ENCODE data around the gene CT47B1.
"Not testable (repeated sequence)": the region's sequence is repeated elsewhere in the genome, so short reads cannot be mapped to it uniquely, and the experiment has no call there.

Gene CT47B1

DNA sequence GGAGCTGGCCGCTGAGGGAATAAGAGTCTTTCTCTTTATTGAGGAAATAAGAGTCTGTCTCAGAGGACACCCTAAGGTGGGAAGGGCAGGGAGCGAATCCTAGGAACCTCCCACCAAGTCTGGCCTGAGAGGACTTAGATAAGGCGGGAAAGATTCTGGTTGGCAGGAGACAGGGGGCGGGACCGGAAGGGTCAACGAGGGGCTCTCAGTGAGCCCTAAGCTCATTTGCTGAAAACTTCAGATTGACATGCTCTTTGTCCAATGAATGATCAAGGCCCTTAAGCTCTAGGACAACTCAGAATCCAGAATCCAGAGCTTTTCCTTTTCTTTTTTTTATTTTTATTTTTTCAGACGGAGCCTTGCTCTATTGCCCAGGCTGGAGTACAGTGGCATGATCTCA lies at the start of gene CT47B1:
CT47B1 (minus strand) TSS at position 101 of the 400 bp plus-strand sequence. CDS start 196 bp downstream, outside the sequence.
- H3K27me3 ChIP-seq (replicated peaks); H3K4me3 ChIP-seq (ENCODE audit: low read depth, low read length); DNase-seq; in situ Hi-C loops (cut with HindIII; ENCODE audit: low pct_ligation_motif_present, low sequenced_read_pairs); H3K36me3 ChIP-seq (replicated peaks); H3K27ac ChIP-seq: not testable (repeated sequence)

DNA sequence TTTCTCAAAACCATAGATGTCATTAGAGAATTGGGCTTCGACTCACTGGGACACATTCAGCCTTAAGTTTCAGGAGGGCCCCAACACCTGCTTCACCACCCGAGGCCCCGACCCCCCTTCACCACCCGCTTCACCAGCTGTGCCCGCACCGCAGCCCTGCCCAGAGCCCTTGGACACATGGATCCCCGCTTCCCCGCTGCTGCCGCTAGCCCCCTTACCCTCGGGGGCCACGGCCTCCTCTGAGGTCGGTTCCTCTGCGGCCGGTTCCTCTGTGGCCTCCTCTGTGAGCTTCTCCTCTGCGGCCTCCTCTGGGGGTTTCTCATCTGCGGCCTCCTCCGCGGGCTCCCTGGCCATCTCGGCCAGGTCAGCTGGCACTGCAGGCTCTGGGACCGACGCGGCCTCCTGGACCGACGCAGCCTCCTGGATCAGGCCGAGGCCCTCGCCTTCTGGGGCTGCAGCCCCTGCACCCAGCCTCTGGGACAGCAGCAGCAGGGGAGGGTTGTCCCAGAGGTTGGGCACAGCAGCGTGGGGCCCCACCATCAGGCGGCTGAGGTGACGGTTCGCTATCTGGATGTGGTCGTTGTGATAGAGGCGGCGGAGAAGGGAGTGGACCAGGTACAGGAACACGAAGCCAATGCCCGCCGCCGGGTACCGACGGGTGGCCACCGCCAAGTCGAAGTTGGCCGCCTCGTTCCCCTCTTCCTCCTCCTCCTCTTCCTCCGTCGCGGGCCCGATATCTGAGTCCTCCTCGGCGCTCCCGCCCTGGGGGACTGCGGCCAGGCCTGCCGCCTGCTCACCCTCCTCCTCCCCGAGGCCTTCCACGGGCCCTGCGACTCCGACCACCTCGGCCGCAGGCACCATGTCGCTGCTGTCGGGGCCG lies 748 bp downstream of the CT47B1 start:
- in situ Hi-C loops (cut with HindIII; ENCODE audit: low pct_ligation_motif_present, low sequenced_read_pairs), result no loop called here
- H3K27me3 ChIP-seq (replicated peaks), result no peaks in the 10 kb centered on the region
- no peaks in the 10 kb centered on the region for H3K36me3 ChIP-seq (replicated peaks)
- DNase-seq, result no peak
- TF ChIP-seq, protein P1, sequence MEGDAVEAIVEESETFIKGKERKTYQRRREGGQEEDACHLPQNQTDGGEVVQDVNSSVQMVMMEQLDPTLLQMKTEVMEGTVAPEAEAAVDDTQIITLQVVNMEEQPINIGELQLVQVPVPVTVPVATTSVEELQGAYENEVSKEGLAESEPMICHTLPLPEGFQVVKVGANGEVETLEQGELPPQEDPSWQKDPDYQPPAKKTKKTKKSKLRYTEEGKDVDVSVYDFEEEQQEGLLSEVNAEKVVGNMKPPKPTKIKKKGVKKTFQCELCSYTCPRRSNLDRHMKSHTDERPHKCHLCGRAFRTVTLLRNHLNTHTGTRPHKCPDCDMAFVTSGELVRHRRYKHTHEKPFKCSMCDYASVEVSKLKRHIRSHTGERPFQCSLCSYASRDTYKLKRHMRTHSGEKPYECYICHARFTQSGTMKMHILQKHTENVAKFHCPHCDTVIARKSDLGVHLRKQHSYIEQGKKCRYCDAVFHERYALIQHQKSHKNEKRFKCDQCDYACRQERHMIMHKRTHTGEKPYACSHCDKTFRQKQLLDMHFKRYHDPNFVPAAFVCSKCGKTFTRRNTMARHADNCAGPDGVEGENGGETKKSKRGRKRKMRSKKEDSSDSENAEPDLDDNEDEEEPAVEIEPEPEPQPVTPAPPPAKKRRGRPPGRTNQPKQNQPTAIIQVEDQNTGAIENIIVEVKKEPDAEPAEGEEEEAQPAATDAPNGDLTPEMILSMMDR (IDR thresholded peaks at IDR 0.05; ENCODE audit: low read depth, low read length, missing control alignments), result no peak
- H3K4me3 ChIP-seq (ENCODE audit: low read depth, low read length), result no peak overlapping the region
- no peak overlapping the region for H3K27ac ChIP-seq

DNA sequence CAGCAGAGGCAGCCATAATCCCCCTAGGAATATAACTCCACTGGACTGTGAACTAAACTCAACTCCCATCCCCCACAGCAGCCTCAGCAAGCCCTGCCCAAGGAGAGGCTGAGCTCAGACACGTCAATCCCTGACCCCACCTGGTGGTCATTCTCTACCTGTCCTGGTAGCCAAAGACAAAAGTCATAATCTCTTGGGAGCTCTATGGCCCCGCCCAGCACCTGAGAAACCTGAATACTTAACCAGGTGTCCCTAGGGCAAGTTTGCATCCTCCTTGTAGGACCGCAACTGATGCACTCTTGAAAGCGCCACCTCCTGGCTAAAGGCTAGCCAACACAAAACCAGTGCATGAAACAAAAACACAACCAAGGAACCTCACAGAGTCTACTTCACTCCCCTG lies 18.4 kb downstream of the CT47B1 start:
- DNase-seq, result no peak
- in situ Hi-C loops (cut with HindIII; ENCODE audit: low pct_ligation_motif_present, low sequenced_read_pairs), result no loop called here
- Histone ChIP-seq H3K27me3 (replicated peaks) (no peaks in the 10 kb centered on the region), H3K27ac (no peak overlapping the region), H3K36me3 (replicated peaks) (no peaks in the 10 kb centered on the region), H3K4me3 (ENCODE audit: low read depth, low read length) (no peak overlapping the region)
- TF ChIP-seq, protein P1 (IDR thresholded peaks at IDR 0.05; ENCODE audit: low read depth, low read length, missing control alignments), result peak; percentile 34

DNA sequence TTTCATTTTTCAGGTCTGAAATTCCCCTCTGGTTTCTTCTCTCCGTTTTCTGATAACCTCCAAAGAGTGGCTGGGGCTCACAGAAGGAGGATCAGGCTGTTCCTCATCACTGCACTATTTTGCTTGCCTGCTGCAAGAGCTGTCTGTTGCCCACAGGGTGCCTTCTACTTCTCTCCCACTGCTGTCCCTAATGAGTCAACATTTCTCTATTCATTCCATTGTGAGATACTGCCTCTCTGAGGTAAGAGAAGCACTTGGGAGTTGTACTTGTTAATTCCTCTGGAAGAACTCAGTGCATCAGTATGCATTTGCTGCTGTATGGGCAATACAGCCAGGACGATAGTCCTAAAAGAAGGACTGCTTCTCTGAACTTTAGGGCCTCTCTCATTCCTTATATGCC lies 34.8 kb downstream of the CT47B1 start:
- in situ Hi-C loops (cut with HindIII; ENCODE audit: low pct_ligation_motif_present, low sequenced_read_pairs), result no loop called here
- no peak overlapping the region for H3K4me3 ChIP-seq (ENCODE audit: low read depth, low read length)
- TF ChIP-seq, protein P1 (IDR thresholded peaks at IDR 0.05; ENCODE audit: low read depth, low read length, missing control alignments), result no peak
- no peaks in the 10 kb centered on the region for H3K36me3 ChIP-seq (replicated peaks)
- peak; percentile 65 for DNase-seq
- no peaks in the 10 kb centered on the region for H3K27me3 ChIP-seq (replicated peaks)
- no peak overlapping the region for H3K27ac ChIP-seq

DNA sequence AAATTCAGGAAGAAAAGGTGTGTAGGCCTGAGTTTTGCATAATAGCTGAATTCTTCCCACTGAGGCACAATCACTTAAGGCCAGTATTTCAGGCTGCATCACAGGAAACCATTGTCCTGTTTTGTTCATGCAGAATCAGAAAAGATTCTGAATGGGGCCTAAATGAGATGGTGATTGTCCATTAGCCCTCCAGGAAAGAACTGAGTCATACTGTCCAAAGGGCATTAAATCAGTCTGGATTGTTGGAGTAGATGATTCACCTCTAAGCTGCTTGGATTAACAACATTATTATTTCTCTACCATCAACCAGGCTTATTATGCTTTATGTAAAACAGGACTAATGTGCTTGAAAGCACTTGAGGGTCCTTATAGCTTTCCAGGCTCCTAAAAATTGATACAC lies 36.2 kb downstream of the CT47B1 start:
- Histone ChIP-seq H3K27ac (no peak overlapping the region), H3K36me3 (replicated peaks) (no peaks in the 10 kb centered on the region), H3K4me3 (ENCODE audit: low read depth, low read length) (no peak overlapping the region), H3K27me3 (replicated peaks) (no peaks in the 10 kb centered on the region)
- peak; percentile 9 for DNase-seq
- in situ Hi-C loops (cut with HindIII; ENCODE audit: low pct_ligation_motif_present, low sequenced_read_pairs), result no loop called here
- TF ChIP-seq, protein P1 (IDR thresholded peaks at IDR 0.05; ENCODE audit: low read depth, low read length, missing control alignments), result no peak

DNA sequence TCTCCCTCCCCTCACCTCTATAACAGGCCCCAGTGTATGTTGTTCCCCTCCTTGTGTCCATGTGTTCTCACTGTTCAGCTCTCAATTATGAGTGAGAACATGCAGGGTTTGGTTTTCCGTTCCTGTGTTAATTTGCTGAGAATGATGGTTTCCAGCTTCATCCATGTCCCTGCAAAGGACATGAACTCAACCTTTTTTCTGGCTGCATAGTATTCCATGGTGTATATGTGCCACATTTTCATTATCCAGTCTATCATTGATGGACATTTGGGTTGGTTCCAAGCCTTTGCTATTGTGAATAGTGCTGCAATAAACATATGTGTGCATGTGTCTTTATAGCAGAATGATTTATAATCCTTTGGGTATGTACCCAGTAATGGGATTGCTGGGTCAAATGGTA lies 48.5 kb downstream of the CT47B1 start:
- H3K4me3 ChIP-seq (ENCODE audit: low read depth, low read length); DNase-seq; in situ Hi-C loops (cut with HindIII; ENCODE audit: low pct_ligation_motif_present, low sequenced_read_pairs); H3K27me3 ChIP-seq (replicated peaks); H3K36me3 ChIP-seq (replicated peaks); H3K27ac ChIP-seq: not testable (repeated sequence)

DNA sequence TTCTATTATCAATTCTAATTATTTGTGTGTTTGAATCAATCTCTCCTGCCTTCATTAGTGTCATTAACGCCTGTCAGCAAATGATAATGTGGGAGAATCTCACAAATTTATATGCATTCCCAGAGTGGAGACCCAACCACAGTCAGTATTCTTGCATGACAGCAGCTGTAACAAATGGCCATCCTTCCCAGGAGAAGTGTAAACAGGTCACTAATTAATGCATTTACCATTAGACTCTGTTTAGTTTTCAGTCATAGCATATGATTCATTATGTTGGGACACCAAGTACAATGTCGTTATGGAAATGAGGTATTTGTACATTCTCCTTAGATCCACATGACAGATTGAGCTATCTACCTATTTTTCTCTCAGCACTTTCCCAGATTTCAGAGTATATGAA lies 50.5 kb downstream of the CT47B1 start:
- in situ Hi-C loops (cut with HindIII; ENCODE audit: low pct_ligation_motif_present, low sequenced_read_pairs), result no loop called here
- Histone ChIP-seq H3K27ac (no peak overlapping the region), H3K36me3 (replicated peaks) (no peaks in the 10 kb centered on the region), H3K4me3 (ENCODE audit: low read depth, low read length) (no peak overlapping the region), H3K27me3 (replicated peaks) (no peaks in the 10 kb centered on the region)
- DNase-seq, result no peak
- TF ChIP-seq, protein P1 (IDR thresholded peaks at IDR 0.05; ENCODE audit: low read depth, low read length, missing control alignments), result no peak

Measured in brain microvascular endothelial cell (primary cell).